ENCODE results near the gene ARHGEF5. TPM values are rescaled to one million over a fixed set of nuclear protein-coding genes. Genes with fewer than 3 reads are reported as not detected.

The ARHGEF5 gene
- total and polyA plus RNA-seq, 10 of the 15 experiments (the other 5 are each of a cell fraction or from before 2014, with no cell fraction given), result 1.6 to 17.2 (median 7.8) TPM

GRCh38 chr7:144403649-144404061 lies 48.5 kb downstream of the ARHGEF5 start, which contains the start of gene NOBOX:
Gene NOBOX (minus strand): TSS chr7:144403693.
- H3K4me1 ChIP-seq (ENCODE audit: control insufficient read depth, insufficient read depth, low read length), result no peaks in the 10 kb centered on the region
- TF ChIP-seq BCLAF1 (IDR thresholded peaks at IDR 0.05), result no peak
- no peak for TF ChIP-seq NBN (IDR thresholded peaks at IDR 0.05)
- no peak for TF ChIP-seq CBFB (IDR thresholded peaks at IDR 0.05; ENCODE audit: low read depth)
- TF ChIP-seq JUND (IDR thresholded peaks at IDR 0.05; ENCODE audit: low read depth, low read length), result no peak
- no peak for TF ChIP-seq BHLHE40 (IDR thresholded peaks at IDR 0.05; ENCODE audit: borderline replicate concordance in 1 of 2, low read depth in 2 of 2, low read length in 1 of 2)
- TF ChIP-seq, protein P1, sequence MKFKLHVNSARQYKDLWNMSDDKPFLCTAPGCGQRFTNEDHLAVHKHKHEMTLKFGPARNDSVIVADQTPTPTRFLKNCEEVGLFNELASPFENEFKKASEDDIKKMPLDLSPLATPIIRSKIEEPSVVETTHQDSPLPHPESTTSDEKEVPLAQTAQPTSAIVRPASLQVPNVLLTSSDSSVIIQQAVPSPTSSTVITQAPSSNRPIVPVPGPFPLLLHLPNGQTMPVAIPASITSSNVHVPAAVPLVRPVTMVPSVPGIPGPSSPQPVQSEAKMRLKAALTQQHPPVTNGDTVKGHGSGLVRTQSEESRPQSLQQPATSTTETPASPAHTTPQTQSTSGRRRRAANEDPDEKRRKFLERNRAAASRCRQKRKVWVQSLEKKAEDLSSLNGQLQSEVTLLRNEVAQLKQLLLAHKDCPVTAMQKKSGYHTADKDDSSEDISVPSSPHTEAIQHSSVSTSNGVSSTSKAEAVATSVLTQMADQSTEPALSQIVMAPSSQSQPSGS (IDR thresholded peaks at IDR 0.05; ENCODE audit: low read length), result no peak
- TF ChIP-seq CREM (IDR thresholded peaks at IDR 0.05; ENCODE audit: low read depth), result no peak
- TF ChIP-seq RAD51 (IDR thresholded peaks at IDR 0.05), result no peak
- TF ChIP-seq SRF (IDR thresholded peaks at IDR 0.05; ENCODE audit: low read depth in 2 of 2, low read length in 2 of 2), result no peak
- TF ChIP-seq TCF3 (IDR thresholded peaks at IDR 0.05; ENCODE audit: borderline replicate concordance, insufficient read depth, low read depth, low read length), result no peak
- no peak for TF ChIP-seq ZNF24 (IDR thresholded peaks at IDR 0.05)
- no peak for TF ChIP-seq FOS (IDR thresholded peaks at IDR 0.05; ENCODE audit: borderline replicate concordance, extremely low read depth, insufficient read length)
- TF ChIP-seq, protein P2, sequence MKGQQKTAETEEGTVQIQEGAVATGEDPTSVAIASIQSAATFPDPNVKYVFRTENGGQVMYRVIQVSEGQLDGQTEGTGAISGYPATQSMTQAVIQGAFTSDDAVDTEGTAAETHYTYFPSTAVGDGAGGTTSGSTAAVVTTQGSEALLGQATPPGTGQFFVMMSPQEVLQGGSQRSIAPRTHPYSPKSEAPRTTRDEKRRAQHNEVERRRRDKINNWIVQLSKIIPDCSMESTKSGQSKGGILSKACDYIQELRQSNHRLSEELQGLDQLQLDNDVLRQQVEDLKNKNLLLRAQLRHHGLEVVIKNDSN (IDR thresholded peaks at IDR 0.05; ENCODE audit: borderline replicate concordance, extremely low read length, insufficient read depth, low read depth, low read length), result no peak
- no peak for TF ChIP-seq NR2F1 (conservative IDR thresholded peaks at IDR 0.05)
- no peak for TF ChIP-seq IKZF1 (conservative IDR thresholded peaks at IDR 0.05)
- no peak for TF ChIP-seq STAT1 (conservative IDR thresholded peaks at IDR 0.05)
- no peak for TF ChIP-seq MEF2A (IDR thresholded peaks at IDR 0.05; ENCODE audit: insufficient read depth, low read depth, low read length)
- H3K9me3 ChIP-seq (replicated peaks; ENCODE audit: control insufficient read depth, insufficient read depth, low read length), result no peaks in the 10 kb centered on the region
- no peak within 1 kb of the TSS for H3K4me2 ChIP-seq (ENCODE audit: control insufficient read depth, insufficient read depth)
- no peak for DNase-seq (ENCODE audit: low read depth, low spot score)
- 84% methylated on average over 9 of the region's 39 CpGs for WGBS (ENCODE audit: insufficient coverage, insufficient replicate concordance, low lambda C conversion rate, missing lambda C conversion rate)
- intact Hi-C loops (cut with micrococcal nuclease; ENCODE audit: unreplicated experiment), result no loop called here
- ChIA-PET SMC1A (ENCODE audit: uncharacterized antibody, unreplicated experiment) (no interaction called here), POLR2A (no interaction called here), CTCF (no interaction called here), RAD21 (ENCODE audit: unreplicated experiment) (no interaction called here)
- no peak for ATAC-seq
- BruUV-seq (replicated peaks), result no TSS peak
- no peak within 1 kb of the TSS for H3K9ac ChIP-seq (ENCODE audit: control insufficient read depth, insufficient read depth, low read length)
- in situ Hi-C loops (cut with MboI), result no loop called here
- FAIRE-seq, result no peak
- H4K20me1 ChIP-seq (ENCODE audit: control insufficient read depth, insufficient read depth), result no peaks in the 10 kb centered on the region
- H3K36me3 ChIP-seq (ENCODE audit: control insufficient read depth in 2 of 2, insufficient read depth in 2 of 2, low read length in 1 of 2), result no peaks in the 10 kb centered on the region
- no peak within 1 kb of the TSS for H3K4me3 ChIP-seq
- no peaks in the 10 kb centered on the region for H3K27me3 ChIP-seq (replicated peaks in 1 of 2; ENCODE audit: control insufficient read depth in 2 of 2, insufficient read depth in 2 of 2, low read length in 1 of 2)
- H3K27ac ChIP-seq (ENCODE audit: control insufficient read depth, insufficient read depth), result no peak within 1 kb of the TSS
- no peaks in the 10 kb centered on the region for H3K79me2 ChIP-seq (ENCODE audit: control insufficient read depth, insufficient read depth, low read length)
- H2AFZ ChIP-seq (ENCODE audit: control insufficient read depth, low read depth, low read length), result no peak within 1 kb of the TSS

Measured in GM12878 (cell line).